ENCODE results near the gene HMOX2. TPM values are rescaled to one million over a fixed set of nuclear protein-coding genes. Genes with fewer than 3 reads are reported as not detected.

HMOX2 gene
- total and polyA plus RNA-seq, 8 donors: 12.8 to 29.6 (median 19.8) TPM

DNA sequence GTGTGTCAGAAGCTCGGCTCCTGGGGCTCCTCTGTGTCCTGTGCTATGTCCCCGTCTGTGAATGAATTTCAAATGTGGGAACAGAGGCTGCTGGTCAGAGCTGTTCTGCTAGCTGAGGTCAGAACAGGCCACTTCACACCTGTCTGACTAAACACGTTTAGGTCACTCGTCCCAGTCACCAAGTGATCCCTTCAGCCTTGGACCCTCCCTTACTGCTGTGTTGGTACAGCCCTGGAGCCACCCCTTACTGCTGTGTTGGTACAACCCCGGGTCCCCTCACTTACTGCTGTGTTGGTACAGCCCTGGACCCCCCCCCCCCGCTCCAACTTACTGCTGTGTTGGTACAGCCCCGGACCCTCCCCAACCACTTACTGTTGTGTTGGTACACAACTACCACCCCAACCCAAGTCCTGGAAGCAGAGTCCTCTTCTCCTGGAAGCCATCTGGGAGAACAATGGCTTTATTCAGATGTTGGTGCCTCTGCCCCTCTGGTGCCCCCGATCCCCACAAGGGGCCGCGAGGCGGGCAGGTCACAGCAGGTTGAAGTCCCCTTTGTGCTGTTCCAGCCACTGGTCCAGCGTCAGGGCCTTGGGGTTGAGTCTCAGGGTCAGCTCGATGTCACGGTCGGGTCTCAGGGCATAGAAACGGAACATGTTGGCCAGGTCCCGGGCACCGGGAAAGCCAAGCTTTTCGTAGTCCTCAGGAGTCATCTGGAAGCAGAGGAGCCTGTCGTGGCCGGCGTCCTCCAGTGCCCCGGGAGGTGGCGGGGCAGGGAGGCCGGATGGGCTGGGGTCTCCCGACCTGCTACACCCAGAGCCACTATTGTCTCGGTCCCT lies 14.7 kb upstream of the HMOX2 start:
- DNase-seq: no peak
- no peak for FAIRE-seq
- Histone ChIP-seq H3K27me3 (no peaks in the 10 kb centered on the region), H3K9me3 (no peaks in the 10 kb centered on the region), H3K36me3 (peaks cover 0 to 14% (median 3%) of the 10 kb centered on the region in 3 donors), H3K4me1 (no peaks in the 10 kb centered on the region), H3K27ac (no peak overlapping the region), H3K4me3 (no peak overlapping the region)
- TF ChIP-seq, protein P1, sequence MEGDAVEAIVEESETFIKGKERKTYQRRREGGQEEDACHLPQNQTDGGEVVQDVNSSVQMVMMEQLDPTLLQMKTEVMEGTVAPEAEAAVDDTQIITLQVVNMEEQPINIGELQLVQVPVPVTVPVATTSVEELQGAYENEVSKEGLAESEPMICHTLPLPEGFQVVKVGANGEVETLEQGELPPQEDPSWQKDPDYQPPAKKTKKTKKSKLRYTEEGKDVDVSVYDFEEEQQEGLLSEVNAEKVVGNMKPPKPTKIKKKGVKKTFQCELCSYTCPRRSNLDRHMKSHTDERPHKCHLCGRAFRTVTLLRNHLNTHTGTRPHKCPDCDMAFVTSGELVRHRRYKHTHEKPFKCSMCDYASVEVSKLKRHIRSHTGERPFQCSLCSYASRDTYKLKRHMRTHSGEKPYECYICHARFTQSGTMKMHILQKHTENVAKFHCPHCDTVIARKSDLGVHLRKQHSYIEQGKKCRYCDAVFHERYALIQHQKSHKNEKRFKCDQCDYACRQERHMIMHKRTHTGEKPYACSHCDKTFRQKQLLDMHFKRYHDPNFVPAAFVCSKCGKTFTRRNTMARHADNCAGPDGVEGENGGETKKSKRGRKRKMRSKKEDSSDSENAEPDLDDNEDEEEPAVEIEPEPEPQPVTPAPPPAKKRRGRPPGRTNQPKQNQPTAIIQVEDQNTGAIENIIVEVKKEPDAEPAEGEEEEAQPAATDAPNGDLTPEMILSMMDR (IDR thresholded peaks at IDR 0.05): no peak
- ATAC-seq: peak in 3 of 4 donors; percentile 8 to 17 (median 12)
- WGBS, 2 donors: 79 to 81% methylated on average over 27 of the region's 27 CpGs
- intact Hi-C loops (cut with DNase I): no loop called here

DNA sequence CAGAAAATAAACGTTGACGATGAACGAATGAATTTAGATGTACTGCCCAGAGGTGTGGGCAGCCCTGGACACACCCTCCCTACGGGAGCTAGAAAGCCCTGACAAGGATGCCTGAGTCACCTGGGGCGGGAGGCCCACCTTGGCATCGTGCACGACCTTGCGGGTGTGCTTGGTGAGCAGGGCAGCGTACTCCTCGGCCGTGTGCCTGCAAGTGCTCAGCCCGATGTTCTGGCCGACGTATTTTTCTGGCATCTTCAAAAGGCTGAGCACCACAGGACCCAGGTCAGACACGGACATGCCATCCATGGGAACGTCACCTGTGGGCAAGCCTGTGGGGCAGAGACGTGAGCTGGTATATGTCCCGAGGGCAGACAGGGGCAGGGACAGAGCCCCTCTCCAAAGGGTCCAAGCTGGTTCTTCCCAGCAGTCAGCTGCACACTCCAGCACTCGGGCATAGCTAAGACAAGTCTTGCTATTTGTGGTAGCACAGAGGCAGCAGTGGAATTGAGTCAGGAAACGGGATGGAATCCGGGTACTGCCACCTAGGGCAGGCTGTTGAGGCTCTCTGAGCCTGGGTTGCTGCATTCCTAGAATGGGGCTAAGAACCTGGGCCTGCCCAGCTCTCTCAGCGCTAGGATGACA lies 12.6 kb upstream of the HMOX2 start:
- Histone ChIP-seq H3K9me3 (no peaks in the 10 kb centered on the region), H3K27me3 (no peaks in the 10 kb centered on the region), H3K4me1 (no peaks in the 10 kb centered on the region), H3K4me3 (no peak overlapping the region), H3K36me3 (peaks cover 0 to 8% (median 3%) of the 10 kb centered on the region in 3 donors), H3K27ac (no peak overlapping the region)
- DNase-seq (no peak), FAIRE-seq (no peak), ATAC-seq (no peak)
- intact Hi-C loops (cut with DNase I): no loop called here
- WGBS, 2 donors: 83 to 89% methylated on average over 22 of the region's 22 CpGs
- TF ChIP-seq, protein P1 (IDR thresholded peaks at IDR 0.05): no peak

DNA sequence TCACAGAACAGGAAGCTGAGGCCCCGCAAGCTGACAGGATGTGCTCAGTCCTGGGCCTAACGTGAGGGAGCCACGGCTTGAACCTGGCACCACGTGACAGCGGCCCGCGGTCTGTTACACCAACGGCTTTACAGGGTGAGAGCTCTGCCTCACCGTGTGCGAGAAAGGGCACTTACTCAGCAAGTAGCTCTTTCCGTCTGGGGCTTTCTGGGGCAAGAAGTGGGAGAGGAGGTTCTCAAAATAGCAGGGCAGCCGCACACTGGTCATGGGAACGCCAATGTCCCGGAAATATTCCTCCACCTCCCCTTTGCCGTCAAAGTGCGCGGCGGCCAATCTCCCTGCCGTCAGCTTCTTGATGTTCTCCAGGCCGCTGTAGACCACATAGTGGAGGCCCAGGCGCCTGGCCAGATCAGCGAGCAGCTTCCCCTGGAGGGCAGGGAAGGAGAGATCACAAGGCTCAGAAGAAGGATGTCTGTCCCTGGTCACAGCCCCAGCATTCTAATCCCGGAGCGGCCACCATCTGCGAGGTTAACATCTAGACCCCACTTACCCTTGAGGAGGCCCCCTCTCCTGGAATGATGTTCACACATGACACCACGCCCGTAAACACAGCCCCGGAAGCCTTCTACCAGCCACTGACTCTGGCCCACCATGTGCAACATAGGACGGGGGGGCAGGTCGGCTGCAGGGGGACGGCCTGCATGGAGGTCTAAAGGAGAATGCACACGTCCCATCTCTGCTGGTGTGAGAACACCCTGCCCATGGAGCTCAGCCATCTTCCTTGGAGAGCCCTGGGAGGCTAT lies 10.0 kb upstream of the HMOX2 start:
- DNase-seq: peak in 1 of 6 donors; percentile 57
- Histone ChIP-seq H3K27me3 (no peaks in the 10 kb centered on the region), H3K36me3 (peaks cover 0 to 18% (median 5%) of the 10 kb centered on the region in 3 donors), H3K9me3 (no peaks in the 10 kb centered on the region), H3K4me3 (no peak overlapping the region), H3K27ac (no peak overlapping the region), H3K4me1 (no peaks in the 10 kb centered on the region)
- intact Hi-C loops (cut with DNase I): no loop called here
- peak in 3 of 4 donors; percentile 13 to 37 (median 26) for ATAC-seq
- TF ChIP-seq, protein P1 (IDR thresholded peaks at IDR 0.05): no peak
- no peak for FAIRE-seq
- 91 to 92% methylated on average over 32 of the region's 32 CpGs for WGBS, 2 donors

DNA sequence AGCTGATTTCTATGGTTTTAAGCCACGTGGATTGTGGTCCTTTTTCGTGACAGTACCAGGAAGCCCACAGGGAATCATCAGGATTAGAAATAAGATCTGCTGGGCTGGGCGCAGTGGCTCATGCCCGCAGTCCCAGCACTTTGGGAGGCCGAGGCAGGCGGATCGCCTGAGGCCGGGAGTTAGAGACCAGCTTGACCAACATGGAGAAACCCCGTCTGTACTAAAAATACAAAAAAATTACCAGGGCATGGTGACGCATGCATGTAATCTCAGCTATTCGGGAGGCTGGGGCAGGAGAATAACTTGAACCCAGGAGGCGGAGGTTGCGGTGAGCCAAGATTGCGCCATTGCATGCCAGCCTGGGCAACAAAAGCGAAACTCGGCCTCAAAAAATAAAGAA lies 8.3 kb upstream of the HMOX2 start:
- Histone ChIP-seq H3K27ac (no peak overlapping the region), H3K4me1 (no peaks in the 10 kb centered on the region), H3K9me3 (no peaks in the 10 kb centered on the region), H3K36me3 (peaks cover 0 to 18% (median 5%) of the 10 kb centered on the region in 3 donors), H3K4me3 (no peak overlapping the region), H3K27me3 (no peaks in the 10 kb centered on the region)
- FAIRE-seq: no peak
- TF ChIP-seq, protein P1 (IDR thresholded peaks at IDR 0.05): no peak
- peak in 1 of 6 donors; percentile 15 for DNase-seq
- WGBS, 2 donors: 95 to 97% methylated on average over 16 of the region's 16 CpGs
- intact Hi-C loops (cut with DNase I): no loop called here
- no peak for ATAC-seq

All from pancreas (tissue), 10 donors.